CD4-positive, alpha-beta T cell treated with Interleukin-17A for 4 hours (primary cell): ENCODE data around the gene PLET1.

Experiments
- DNase-seq: peaks from one replicate; pipeline ENCODE4 v3.0.0-alpha.2; 2020; ENCODE audit warnings: mixed read lengths

PLET1 gene, protein sequence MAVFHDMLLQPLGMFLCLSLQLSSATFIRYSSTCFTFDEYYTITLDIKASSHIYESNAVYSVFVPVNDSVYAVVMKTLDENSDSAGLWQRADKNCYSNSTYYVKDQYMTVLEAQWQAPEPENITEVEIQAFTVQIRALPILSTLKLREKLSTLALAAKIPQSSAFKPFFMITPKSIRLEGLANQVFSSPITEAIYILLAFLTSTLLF

DNA sequence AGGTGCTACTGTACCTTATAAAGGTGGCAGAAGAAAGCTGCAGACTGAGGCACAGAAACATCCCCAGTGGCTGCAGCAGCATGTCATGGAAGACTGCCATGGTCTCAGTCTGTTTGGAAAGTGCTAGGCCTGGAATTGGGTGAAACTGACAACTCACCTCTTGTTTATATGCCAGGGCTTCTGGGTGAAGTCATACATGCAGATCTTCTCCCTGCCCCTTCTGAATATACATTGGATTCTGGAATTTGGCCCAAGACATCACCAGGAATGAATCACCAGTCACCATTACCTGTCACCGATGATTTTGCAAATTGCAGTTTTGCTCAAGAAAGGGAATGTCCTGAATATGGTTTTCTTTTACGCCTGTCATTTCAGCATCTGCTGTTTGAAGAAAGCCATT lies at the start of gene PLET1:
Gene PLET1, minus strand, starts transcription at position 371 of the 400 bp plus-strand sequence. Its CDS starts 271 bp downstream, at position 100.
- DNase-seq = no peak

DNA sequence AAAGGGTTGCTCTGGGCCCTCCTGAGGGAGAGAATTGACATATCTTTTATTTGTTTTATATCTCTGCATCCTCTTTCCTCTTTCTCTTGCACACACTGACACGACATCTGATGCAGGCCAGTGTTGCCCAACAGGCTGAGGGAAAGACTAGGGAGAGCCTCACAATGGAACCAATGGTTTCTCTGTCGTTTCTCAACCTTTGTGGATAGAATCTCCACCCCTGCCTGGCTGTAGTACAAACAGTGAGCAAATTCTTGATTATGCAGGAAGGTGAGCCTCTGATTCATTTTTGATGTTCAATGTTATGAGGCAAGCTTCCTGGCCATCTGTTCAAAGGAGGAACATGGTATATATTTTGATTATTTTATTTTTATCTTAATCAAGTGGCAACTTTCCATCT lies 49.8 kb upstream of the PLET1 start:
- DNase-seq = no peak

DNA sequence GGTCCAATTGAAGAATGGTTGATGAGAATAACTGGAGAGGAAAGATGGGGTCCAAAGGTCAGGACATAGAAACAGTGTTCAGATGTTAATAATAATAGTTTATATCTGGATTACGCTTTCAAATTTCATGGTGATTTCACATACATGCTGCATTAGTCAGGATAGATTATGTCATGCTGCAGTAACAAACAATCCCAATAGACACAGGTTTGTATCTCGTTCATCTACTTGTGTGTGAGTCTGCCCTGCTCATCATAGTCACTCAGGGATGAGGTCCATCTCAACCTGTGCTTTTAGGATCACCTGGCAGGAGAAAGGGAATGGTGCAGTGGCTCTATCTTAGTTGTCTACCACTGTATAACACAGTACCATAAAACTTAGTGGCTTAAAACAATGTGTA lies 48.0 kb upstream of the PLET1 start:
- no peak for DNase-seq

DNA sequence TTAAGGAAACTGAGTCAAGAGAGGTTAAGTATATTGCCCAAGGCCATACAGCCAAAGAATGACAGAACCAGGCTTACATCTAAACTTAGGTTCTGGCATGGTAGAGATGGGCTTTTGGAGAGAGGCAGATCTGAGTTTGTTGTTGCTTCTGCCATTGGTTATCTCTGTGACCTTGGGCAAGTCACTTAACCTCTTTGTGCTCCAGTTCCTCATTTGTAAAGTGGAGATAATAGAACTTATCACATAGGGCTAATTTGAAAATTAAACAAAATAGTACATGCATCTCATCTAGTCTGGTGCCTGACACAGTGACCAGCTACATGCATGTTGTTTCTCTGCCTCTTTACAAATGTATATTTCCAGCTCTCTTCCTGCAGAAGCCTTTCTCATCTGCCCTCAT lies 47.0 kb upstream of the PLET1 start:
- no peak for DNase-seq

DNA sequence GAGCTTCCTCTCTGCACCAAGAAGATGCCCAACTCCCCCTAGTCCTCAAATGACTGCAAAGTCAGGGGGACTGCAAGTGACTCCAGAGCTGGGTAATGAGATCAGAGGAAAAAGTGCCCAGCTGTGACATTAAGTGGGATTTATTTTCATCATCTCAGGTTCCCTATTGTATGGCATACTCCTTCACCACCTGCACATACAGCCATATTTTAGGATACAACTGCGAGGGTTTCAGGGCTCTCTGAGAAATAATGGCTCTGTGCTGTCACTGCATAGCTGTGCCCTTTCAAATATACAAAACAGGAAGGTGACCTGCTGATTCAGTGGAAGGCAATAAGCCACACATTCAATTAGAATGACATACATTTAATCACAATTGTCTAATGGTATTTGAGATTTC lies 45.6 kb upstream of the PLET1 start:
- DNase-seq = no peak

DNA sequence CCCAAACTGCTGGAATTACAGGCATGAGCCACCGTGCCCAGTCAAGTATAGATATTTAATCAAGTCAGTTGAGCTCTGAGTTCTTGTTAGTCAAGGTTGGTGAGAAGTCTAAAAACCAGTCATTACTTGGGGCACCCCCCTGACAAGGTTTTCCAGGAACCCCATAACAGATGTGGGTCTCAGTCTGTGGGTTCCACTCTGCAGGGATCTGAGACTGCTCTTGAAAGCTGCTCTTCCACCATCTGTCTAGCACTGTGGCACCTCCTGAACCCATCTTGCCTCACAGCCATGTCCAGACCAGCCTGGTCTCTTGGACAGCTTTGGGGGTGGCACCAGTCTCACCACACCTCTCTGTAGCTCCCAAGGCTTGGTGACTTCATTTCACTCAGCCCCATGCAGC lies 44.3 kb upstream of the PLET1 start:
- DNase-seq = no peak

DNA sequence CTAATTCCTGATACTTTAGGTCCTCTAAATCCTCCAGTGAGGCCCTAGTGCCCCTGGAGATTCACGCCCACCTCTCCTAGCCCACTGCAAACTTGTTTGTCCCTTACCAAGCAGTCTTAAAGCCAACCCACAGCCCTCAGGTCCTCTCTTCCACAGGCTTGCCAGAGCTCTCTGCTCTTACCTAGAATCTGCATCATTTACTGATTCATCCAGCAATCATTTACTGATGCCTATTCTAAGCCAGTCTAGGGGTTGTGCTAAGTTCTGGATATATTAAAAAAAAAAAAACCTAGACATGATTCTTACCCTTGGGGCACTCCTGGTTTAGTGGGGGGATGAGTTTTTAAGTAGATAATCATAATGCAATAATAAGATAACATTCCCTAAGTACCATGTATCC lies 43.0 kb upstream of the PLET1 start:
- DNase-seq = no peak

DNA sequence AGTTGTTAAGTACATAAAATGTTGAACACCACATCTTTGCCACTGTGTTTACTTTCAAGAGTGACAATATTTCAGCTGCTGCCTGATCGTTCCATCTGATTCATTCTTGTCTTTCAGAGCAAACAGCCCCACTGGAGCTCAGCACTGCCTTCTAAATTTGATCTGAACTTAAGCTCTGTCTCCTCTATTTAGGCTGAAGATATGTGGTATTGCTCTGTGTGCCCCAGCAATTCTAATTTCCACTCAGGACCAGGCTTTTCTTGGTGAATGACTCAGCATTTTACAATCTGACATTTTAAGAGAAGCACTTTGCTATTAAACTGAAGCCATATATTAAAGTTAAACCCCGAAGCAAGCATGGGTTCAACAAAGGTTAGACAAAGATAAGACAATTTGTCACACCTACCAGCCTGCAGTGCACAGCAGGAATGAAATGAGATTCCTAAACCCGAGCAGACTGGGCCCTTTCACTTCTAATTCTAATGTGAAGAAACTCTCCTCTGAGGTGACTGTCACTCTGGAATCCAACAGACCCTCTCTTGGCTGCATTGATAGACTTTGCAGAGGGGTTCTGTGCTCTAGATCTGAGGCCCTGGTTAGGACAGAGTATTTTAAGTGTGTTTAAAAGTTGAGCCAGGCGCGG lies 41.7 kb upstream of the PLET1 start:
- no peak for DNase-seq

DNA sequence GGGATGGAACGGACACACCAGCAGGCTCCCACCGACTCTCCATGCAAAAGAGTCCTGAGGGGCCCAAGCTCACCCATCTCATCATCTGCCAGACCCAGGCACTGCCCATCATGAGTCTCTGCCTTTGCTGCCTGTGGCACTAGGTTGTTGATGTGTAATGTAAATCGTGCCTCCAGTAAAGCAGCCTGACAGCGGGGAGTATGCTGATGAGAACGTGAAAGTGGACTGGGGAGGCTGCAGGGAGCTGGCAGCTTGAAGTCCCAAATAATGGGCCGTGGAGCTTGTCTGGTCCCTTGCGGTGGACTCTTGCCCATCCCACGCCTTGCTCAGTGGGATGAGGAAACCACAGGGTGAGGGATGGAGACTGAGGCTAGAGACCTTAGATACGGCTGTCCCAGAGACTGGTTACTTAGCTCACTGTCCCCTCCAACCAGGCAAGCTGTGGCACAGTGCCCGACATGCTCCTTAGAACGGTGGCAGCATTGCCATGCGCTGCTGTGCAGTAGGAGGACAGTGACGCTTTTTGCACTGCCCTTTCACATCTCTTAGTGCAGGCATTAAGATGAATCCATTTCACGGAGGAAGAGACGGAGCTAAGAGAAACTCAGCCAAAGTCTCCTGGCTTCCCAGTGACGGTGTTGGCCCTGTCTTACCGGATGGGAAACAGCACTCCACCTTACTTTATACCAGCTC lies 39.6 kb upstream of the PLET1 start:
- no peak for DNase-seq

DNA sequence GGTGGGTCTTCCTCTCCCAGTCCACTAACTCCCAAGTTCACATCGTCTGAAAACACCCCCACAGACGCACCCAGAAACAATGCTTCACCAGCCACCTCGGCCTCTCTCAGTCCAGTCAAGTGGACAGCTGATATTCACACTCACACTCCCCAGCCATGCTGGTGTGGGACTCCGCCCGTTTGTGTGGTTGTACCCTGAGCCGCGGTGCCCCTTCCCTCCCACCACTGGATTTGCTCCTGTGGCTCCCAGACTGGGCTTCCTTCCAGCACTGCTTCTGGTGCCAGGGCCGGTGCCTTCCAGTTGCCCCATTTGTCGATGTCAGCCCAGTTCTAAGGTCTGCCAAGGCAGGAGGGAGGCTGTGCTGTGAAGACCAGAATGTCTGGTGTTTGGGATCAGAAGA lies 37.9 kb upstream of the PLET1 start:
- no peak for DNase-seq

DNA sequence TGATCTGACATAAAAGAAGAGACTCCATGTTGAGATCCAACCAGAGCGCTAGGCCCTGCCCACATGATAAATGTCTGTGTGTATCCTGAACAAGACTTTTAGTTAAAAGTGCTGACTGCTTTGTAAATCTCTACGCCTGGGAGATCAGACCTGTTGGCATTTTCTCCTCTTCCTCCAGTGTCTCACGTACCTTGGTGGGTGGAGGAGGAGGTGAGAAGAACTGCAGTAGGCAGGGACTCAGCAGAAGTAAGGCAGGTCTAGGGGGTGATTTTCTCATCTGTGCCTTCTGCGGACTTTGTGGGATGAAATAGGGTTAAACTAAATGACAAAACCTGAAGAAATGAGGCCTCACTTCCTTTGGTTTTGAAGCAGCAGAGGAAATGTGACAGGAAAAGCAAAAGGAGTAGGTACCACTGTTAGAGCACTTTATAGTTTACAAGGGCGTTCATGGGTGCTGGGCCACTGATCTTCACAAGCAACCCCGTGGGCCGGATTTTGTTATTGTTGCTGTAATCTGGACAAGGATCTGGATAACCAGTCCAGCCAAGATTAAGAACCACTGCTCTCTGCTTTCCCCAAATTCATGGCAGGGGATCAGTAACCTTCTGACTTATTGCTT lies 36.7 kb upstream of the PLET1 start:
- peak; percentile 48 for DNase-seq

DNA sequence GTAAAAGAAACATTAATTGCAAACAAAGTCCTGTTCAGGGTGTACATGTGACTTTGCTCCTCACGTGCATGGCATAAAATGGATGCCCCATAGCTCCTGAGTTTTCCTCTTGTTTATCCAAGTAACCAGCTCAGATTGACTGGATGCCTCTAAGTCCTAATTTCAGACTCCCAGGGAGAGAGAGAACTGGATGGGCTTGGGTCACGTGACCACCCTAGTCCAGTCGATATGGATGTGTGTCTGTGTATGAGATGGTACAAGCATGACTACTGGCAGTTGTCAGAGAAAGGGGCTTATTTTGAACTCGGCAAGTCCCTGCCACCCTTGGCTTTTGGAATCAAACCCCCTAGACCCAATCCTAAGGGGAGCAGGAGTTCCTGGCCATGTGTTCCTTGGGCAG lies 35.4 kb upstream of the PLET1 start:
- no peak for DNase-seq

DNA sequence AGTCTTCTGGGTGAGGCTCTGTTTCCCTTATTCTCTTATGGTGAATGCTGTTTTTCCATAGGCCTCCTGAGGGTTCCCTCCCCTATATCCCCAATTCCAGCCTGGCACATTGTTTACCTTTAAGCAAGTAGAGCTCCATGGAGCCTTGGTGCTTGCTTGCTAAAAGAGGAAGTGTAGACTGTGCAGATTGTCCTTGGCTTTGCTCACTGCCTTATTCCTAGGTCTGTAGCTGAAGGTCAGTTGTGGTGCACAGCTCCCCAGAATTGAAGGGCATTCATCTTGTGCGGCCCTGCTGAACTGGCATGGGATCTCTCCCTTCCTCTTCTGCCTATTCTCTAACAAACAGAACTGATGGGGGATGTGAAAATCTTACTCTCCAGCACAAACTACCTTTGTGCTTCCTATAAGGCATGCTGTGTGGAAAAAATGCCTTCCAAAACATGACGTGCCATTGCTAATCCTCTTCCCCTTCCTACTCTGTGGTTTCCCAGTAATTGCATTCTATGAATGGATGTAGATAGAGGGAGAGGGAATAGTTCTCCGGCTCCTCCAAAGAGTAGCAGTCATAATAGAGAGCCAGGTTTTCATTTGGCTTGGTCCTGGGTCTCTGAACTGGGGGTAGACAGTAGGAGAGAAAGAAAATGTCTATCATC lies 34.2 kb upstream of the PLET1 start:
- no peak for DNase-seq

DNA sequence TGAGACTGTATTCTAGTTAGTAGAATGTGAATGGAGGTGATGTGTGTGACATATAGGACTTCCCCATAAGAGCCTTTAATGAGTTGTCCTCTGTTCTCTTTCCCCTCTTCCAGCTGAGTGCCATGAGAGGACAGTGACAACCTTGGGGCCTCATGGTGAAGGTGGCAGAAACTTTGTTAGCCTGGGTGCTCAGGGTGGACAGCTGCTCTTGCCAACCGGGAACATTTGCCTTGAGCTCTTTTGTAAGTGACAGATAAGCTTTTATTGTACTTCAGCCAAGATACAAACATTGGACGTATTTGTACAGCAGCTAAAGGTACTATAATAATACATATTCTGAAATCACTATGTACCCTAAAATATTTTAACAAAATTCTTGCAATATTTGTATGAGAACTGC lies 33.0 kb upstream of the PLET1 start:
- DNase-seq = no peak

DNA sequence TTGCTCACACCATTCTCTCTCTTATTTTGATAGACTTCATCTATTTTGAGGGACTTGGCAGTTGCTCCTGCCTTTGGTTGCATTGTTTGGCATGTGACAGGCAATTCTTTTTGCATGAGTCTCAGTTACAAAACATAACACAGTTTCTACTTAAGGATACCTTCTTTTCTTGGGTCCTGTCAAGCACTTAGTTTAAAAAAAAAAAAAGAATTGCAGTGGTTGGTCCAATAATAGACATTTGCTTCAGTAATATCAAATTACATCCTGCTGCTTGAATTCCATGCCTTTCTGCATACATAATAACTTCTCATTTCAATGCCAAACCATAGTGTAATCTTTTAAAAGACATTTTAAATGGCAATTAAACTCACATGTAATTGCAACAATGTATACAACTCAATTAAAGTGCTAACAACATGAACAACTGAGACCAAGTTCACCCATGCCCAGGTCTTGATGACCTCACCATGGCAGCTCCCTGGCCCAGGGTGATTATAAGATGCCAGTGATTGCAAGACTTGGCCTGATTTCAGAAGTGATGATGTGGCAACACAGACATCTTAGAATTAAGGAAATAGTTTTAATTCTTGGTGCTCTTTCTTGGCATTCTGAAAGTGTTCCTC lies 32.2 kb upstream of the PLET1 start:
- DNase-seq = no peak

DNA sequence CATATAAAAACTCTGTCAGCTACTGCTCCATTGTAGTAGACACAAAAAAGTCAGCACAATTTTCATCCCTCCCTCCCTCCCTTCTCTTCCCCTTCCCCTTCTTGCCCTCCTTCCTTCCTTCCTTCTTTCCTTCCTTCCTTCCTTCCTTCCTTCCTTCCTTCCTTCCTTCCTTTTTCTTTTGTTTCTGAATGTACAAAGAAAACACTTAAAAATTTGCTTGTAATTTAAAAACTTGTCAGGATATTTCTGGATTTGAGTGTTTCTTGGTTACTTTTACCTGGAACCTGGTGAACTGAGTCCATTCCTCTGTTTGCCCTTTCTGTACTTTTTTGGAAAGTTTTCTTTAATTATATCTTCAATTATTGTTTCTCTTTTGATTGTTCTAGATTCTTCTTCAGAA lies 31.5 kb upstream of the PLET1 start:
- DNase-seq = no peak

DNA sequence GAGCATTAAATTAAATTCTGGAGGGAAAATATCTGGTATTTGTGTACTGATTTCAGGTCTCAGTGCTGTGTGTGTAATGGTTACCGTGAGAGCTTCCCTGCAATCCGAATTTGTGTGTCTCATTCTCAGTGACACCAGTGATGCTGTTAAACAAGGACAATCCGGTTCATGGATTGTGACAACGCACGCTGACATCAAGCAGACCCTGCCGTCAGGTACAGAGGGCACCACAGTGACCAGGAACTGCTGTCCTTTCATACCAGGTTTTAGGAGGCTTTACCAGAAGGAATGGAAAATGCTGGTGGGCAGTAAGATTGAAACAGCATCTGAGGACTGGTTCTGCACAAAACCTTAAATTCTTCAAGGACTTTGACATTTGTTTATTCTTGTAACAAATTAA lies 30.5 kb upstream of the PLET1 start:
- no peak for DNase-seq

DNA sequence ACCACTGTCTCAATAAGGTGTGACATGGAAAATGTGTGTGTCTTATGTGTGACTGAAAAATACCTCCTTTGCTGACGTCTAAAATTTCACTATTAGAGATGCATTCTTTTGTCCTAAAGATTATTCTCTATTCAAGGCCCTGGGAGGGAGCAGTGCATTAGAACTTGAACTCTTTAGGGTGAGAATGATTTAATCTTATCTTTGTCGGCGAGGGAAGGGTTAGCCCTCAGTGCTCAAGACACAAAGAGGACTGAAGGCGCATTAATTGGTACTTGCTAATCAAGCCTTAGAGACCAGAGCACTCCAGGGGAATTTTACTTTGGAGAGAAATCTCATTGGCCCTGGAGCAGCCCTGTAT lies 29.8 kb upstream of the PLET1 start:
- DNase-seq = no peak

DNA sequence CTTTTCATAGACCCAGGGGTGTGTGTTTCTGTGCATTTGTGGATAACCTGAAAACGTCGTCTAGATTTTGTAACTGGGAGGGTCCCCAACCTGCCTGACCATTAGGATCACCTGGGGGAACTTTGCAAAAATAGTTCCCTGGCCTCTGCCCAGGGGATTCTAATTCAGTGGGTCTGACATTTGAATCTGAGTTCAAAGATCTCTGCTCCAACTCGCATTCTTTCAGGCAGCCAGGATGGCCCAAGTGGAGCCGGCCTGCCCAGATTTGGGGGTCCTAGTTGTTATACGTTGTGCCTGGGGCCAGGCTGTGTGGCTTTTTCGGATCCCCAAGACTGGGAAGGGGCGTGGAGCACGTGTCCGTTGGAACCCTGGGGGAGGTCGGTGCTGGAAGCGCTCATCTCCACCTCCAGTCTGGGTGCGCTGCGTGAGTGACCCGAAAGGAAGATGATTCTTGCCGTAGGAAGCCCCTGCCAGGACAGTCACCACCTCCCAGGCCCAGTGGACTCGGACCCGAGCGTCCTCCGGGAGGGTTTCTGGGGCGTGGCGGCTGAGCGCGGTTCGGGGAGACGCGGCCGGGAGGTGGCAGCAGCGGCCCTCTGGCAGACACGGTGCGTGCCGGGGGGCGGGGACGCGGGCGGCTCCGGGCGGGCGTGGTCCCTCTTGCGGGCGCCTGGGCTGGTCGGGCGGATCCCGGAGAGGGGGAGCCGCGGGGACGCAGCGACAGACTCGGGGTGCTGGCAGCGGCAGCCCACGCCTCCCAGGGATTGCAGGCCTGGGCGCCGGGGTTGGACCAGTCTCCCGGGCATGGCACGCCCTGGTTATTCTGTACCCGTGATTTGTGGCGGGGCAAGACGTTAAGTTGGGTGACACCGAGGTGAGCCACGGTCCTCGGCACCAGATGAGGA lies 29.2 kb upstream of the PLET1 start:
- DNase-seq = peak; percentile 93

DNA sequence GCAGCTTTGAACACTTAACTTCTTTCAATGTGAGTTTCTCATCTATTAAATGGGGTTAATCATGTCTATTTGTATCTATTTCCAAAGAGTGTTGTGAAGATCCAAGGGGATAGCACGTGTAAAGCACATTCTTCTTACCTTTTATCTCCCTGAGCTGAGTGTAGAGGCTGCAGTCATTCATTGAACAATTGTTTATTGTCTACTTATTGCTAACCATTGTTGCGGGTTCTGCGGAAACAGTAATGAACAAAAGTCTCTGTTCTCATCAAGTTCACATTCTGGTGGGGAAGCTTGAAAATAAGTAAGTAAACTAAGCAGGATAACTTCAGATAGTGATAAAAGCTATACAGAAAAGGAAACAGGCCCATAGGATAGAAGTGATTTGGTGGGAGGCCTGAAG lies 27.4 kb upstream of the PLET1 start:
- no peak for DNase-seq

DNA sequence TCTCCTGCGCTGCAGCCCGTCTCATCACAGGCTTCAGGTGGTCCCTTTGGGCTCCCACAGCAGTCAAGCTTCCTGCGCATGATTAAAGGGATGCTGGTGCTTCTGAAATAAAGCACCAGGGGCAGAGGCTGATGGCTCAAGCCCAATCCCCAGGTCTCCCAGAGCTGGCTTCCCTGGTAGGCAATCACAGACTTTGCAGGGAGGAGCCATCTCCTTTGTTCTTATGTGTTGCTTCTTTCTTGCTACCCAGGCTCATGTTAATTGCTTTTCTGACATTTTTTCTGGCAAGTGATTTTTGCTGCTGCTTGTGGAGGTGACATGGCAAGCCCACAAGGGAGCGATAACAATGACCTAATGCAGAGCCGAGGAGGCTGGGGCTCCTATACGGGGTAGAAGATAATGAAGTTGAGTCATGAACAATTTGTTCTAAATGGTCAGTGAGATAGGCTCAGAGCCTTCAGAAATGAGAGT lies 25.2 kb upstream of the PLET1 start:
- DNase-seq = no peak

DNA sequence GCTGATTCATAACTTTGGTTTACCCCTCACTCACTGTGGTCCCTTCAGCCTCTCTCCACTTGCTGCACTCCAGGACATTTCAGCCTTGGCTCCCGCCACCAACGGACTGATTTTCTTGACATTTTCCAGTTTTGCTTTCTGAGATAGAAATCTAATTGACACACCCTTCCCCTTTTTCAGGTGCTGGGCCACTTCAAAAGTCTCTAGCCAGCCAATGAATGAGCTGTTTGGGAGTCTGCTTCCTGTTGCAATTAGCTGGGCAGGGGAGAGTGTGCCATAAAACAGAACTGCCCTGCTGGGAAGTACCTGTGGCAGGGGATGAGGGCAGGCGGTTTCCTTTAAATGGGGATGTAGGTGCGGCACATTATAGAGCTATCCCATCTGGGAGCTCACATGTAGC lies 21.1 kb upstream of the PLET1 start:
- DNase-seq = no peak
